WTC11 (cell line): ENCODE measurements around the gene CELF1. TPM values are rescaled to one million over a fixed set of nuclear protein-coding genes. Genes with fewer than 3 reads are reported as not detected.

Source experiments
- ATAC-seq: fragments of 200-7000 bp; cut with Tn5 transposase; 2 replicates; pipeline ENCODE4 v1.10.0; 2021; ENCODE audit warnings: mild to moderate bottlenecking, moderate library complexity
- CTCF ChIA-PET: fragments of 300-600 bp; sonication (Branson Sonifier 250); formaldehyde crosslinking; loops from one replicate; lab custom pipeline; 2021; ENCODE audit warnings: antibody characterized with exemption; lab: Charles Lee
- POLR2A ChIA-PET: fragments of 350-600 bp; sonication (Branson Sonifier 250); formaldehyde crosslinking; loops from one replicate; lab custom pipeline; 2021; ENCODE audit warnings: antibody characterized with exemption; lab: Charles Lee
- DNase-seq: peaks from one replicate; pipeline ENCODE4 v3.0.0; 2021; ENCODE audit warnings: low spot score
- H3K27ac Mint-ChIP-seq: 2 replicates; pipeline ENCODE4 v1.8.0; 2021; ENCODE audit warnings: mixed read lengths
- H3K27me3 Mint-ChIP-seq: 2 replicates; pipeline ENCODE4 v1.8.0; 2021; ENCODE audit warnings: low read depth, mild to moderate bottlenecking, moderate library complexity, mixed read lengths
- H3K36me3 Mint-ChIP-seq: 2 replicates; pipeline ENCODE4 v1.8.0; 2021; ENCODE audit warnings: mixed read lengths
- H3K4me1 Mint-ChIP-seq: 2 replicates; pipeline ENCODE4 v1.8.0; 2022; ENCODE audit warnings: mixed read lengths
- H3K4me3 Mint-ChIP-seq: 2 replicates; pipeline ENCODE4 v1.8.0; 2021; ENCODE audit warnings: mild to moderate bottlenecking, moderate library complexity, mixed read lengths
- H3K9me3 Mint-ChIP-seq: 2 replicates; pipeline ENCODE4 v1.8.0; 2021; ENCODE audit warnings: mixed read lengths
- ARID4B ChIP-seq: sonication (generic); formaldehyde crosslinking; IDR thresholded peaks from 2 replicates; pipeline ENCODE4 v1.8.0; 2023; ENCODE audit warnings: missing genetic modification reagents, mild to moderate bottlenecking, borderline replicate concordance
- ATF1 ChIP-seq: sonication (generic); formaldehyde crosslinking; IDR thresholded peaks from 2 replicates; pipeline ENCODE4 v1.8.1; 2023; ENCODE audit warnings: mild to moderate bottlenecking, moderate library complexity, missing genetic modification reagents
- CBFB ChIP-seq: sonication (generic); formaldehyde crosslinking; IDR thresholded peaks from 2 replicates; pipeline ENCODE4 v1.8.1; 2022; ENCODE audit warnings: mild to moderate bottlenecking, low read depth, missing genetic modification reagents
- CREB1 ChIP-seq: sonication (generic); formaldehyde crosslinking; IDR thresholded peaks from 2 replicates; pipeline ENCODE4 v1.8.0; 2023; ENCODE audit warnings: mild to moderate bottlenecking, missing genetic modification reagents
- GTF2I ChIP-seq: fragments of 250-450 bp; sonication (Bioruptor Pico); conservative IDR thresholded peaks from 2 replicates; pipeline ENCODE4 v1.4.0; 2021; ENCODE audit warnings: mild to moderate bottlenecking
- JUN ChIP-seq: sonication (generic); formaldehyde crosslinking; IDR thresholded peaks from 2 replicates; pipeline ENCODE4 v1.8.0; 2023; ENCODE audit warnings: mild to moderate bottlenecking, missing genetic modification reagents
- MYBL2 ChIP-seq: sonication (generic); formaldehyde crosslinking; IDR thresholded peaks from 2 replicates; pipeline ENCODE4 v1.8.1; 2023; ENCODE audit warnings: mild to moderate bottlenecking, moderate library complexity, missing genetic modification reagents
- NFE2L1 ChIP-seq: sonication (generic); formaldehyde crosslinking; IDR thresholded peaks from 2 replicates; pipeline ENCODE4 v1.8.1; 2023; ENCODE audit warnings: missing genetic modification reagents
- NFYB ChIP-seq: sonication (generic); formaldehyde crosslinking; conservative IDR thresholded peaks from 2 replicates; pipeline ENCODE4 v1.8.0; 2022; ENCODE audit warnings: low read depth, missing genetic modification reagents
- NR1H2 ChIP-seq: sonication (generic); formaldehyde crosslinking; IDR thresholded peaks from 2 replicates; pipeline ENCODE4 v1.9.0; 2021; ENCODE audit warnings: mild to moderate bottlenecking, moderate library complexity, missing genetic modification reagents
- NR2C2 ChIP-seq: sonication (generic); formaldehyde crosslinking; IDR thresholded peaks from 2 replicates; pipeline ENCODE4 v1.8.0; 2022; ENCODE audit warnings: mild to moderate bottlenecking, missing genetic modification reagents
- PRRX2 ChIP-seq: fragments of 250-450 bp; sonication (Bioruptor Pico); IDR thresholded peaks from 2 replicates; pipeline ENCODE4 v1.8.0; 2021; ENCODE audit warnings: mild to moderate bottlenecking
- ZBTB43 ChIP-seq: sonication (generic); formaldehyde crosslinking; IDR thresholded peaks from 2 replicates; pipeline ENCODE4 v1.8.1; 2023; ENCODE audit warnings: mild to moderate bottlenecking, missing genetic modification reagents
- ZNF532 ChIP-seq: fragments of 250-450 bp; sonication (Bioruptor Pico); IDR thresholded peaks from 2 replicates; pipeline ENCODE4 v1.9.0; 2021; ENCODE audit warnings: mild to moderate bottlenecking, borderline replicate concordance
- total RNA-seq: library from RNA; stranded (reverse); gene quantifications from 3 replicates; pipeline ENCODE4 v1.2.3, GENCODE V29; 2021
- TF ChIP-seq, protein P1 (sequence below): sonication (generic); formaldehyde crosslinking; IDR thresholded peaks from 2 replicates; pipeline ENCODE4 v1.8.1; 2023; ENCODE audit warnings: mild to moderate bottlenecking, missing genetic modification reagents, borderline replicate concordance
- TF ChIP-seq, protein P2 (sequence below): sonication (generic); formaldehyde crosslinking; IDR thresholded peaks from 2 replicates; pipeline ENCODE4 v1.8.0; 2022; ENCODE audit warnings: mild to moderate bottlenecking, missing genetic modification reagents
- TF ChIP-seq, protein P3 (sequence below): sonication (generic); formaldehyde crosslinking; IDR thresholded peaks from 2 replicates; pipeline ENCODE4 v1.8.1; 2022; ENCODE audit warnings: mild to moderate bottlenecking, moderate library complexity, missing genetic modification reagents
- TF ChIP-seq, protein P4 (sequence below): fragments of 200-600 bp; IDR thresholded peaks from 2 replicates; pipeline ENCODE4 v1.8.0; 2022; ENCODE audit warnings: antibody characterized with exemption
- TF ChIP-seq, protein P5 (sequence below): fragments of 250-450 bp; sonication (Bioruptor Pico); IDR thresholded peaks from 2 replicates; pipeline ENCODE4 v1.9.0; 2021; ENCODE audit warnings: moderate library complexity, mild to moderate bottlenecking, inconsistent platforms, borderline replicate concordance

CELF1 gene
- total RNA-seq, 1 experiment from 2014 or later: 177 TPM

DNA sequence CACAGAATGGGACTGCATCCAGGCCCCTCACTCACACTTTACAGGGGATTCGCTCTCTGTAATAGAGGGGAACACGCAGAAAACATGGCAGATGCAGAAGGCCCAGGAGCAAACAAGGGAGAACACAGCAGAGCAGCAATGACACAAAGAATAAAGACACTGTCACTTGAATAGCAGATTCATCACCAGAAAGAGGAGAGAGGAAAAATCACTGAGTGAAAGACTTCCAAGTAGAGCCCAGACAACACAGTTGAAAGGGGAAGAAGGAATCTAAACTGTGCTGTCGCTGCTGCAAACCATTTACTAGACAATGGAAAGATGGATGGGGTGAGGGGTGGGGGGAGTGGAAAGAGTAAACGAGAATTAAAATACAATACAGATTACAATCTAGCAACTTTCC is 75.2 kb downstream of the CELF1 start:
- TF ChIP-seq CBFB (CRISPR knock-in tag) (no peak), NR1H2 (CRISPR knock-in tag) (no peak), PRRX2 (no peak), NFYB (CRISPR knock-in tag) (no peak), ATF1 (CRISPR knock-in tag) (no peak), MYBL2 (no peak), JUN (CRISPR knock-in tag) (no peak), NFE2L1 (no peak), ZNF532 (CRISPR knock-in tag) (no peak), NR2C2 (no peak), GTF2I (CRISPR knock-in tag) (no peak), ZBTB43 (CRISPR knock-in tag) (no peak), CREB1 (CRISPR knock-in tag) (no peak), ARID4B (CRISPR knock-in tag) (no peak)
- TF ChIP-seq, protein P1, sequence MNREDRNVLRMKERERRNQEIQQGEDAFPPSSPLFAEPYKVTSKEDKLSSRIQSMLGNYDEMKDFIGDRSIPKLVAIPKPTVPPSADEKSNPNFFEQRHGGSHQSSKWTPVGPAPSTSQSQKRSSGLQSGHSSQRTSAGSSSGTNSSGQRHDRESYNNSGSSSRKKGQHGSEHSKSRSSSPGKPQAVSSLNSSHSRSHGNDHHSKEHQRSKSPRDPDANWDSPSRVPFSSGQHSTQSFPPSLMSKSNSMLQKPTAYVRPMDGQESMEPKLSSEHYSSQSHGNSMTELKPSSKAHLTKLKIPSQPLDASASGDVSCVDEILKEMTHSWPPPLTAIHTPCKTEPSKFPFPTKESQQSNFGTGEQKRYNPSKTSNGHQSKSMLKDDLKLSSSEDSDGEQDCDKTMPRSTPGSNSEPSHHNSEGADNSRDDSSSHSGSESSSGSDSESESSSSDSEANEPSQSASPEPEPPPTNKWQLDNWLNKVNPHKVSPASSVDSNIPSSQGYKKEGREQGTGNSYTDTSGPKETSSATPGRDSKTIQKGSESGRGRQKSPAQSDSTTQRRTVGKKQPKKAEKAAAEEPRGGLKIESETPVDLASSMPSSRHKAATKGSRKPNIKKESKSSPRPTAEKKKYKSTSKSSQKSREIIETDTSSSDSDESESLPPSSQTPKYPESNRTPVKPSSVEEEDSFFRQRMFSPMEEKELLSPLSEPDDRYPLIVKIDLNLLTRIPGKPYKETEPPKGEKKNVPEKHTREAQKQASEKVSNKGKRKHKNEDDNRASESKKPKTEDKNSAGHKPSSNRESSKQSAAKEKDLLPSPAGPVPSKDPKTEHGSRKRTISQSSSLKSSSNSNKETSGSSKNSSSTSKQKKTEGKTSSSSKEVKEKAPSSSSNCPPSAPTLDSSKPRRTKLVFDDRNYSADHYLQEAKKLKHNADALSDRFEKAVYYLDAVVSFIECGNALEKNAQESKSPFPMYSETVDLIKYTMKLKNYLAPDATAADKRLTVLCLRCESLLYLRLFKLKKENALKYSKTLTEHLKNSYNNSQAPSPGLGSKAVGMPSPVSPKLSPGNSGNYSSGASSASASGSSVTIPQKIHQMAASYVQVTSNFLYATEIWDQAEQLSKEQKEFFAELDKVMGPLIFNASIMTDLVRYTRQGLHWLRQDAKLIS (CRISPR knock-in tag): no peak
- TF ChIP-seq, protein P2, sequence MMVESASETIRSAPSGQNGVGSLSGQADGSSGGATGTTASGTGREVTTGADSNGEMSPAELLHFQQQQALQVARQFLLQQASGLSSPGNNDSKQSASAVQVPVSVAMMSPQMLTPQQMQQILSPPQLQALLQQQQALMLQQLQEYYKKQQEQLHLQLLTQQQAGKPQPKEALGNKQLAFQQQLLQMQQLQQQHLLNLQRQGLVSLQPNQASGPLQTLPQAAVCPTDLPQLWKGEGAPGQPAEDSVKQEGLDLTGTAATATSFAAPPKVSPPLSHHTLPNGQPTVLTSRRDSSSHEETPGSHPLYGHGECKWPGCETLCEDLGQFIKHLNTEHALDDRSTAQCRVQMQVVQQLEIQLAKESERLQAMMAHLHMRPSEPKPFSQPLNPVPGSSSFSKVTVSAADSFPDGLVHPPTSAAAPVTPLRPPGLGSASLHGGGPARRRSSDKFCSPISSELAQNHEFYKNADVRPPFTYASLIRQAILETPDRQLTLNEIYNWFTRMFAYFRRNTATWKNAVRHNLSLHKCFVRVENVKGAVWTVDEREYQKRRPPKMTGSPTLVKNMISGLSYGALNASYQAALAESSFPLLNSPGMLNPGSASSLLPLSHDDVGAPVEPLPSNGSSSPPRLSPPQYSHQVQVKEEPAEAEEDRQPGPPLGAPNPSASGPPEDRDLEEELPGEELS (CRISPR knock-in tag): no peak
- TF ChIP-seq, protein P3, sequence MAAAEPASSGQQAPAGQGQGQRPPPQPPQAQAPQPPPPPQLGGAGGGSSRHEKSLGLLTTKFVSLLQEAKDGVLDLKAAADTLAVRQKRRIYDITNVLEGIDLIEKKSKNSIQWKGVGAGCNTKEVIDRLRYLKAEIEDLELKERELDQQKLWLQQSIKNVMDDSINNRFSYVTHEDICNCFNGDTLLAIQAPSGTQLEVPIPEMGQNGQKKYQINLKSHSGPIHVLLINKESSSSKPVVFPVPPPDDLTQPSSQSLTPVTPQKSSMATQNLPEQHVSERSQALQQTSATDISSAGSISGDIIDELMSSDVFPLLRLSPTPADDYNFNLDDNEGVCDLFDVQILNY (CRISPR knock-in tag): no peak
- TF ChIP-seq, protein P4, sequence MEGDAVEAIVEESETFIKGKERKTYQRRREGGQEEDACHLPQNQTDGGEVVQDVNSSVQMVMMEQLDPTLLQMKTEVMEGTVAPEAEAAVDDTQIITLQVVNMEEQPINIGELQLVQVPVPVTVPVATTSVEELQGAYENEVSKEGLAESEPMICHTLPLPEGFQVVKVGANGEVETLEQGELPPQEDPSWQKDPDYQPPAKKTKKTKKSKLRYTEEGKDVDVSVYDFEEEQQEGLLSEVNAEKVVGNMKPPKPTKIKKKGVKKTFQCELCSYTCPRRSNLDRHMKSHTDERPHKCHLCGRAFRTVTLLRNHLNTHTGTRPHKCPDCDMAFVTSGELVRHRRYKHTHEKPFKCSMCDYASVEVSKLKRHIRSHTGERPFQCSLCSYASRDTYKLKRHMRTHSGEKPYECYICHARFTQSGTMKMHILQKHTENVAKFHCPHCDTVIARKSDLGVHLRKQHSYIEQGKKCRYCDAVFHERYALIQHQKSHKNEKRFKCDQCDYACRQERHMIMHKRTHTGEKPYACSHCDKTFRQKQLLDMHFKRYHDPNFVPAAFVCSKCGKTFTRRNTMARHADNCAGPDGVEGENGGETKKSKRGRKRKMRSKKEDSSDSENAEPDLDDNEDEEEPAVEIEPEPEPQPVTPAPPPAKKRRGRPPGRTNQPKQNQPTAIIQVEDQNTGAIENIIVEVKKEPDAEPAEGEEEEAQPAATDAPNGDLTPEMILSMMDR: no peak
- TF ChIP-seq, protein P5, sequence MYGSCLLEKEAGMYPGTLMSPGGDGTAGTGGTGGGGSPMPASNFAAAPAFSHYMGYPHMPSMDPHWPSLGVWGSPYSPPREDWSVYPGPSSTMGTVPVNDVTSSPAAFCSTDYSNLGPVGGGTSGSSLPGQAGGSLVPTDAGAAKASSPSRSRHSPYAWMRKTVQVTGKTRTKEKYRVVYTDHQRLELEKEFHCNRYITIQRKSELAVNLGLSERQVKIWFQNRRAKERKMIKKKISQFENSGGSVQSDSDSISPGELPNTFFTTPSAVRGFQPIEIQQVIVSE (CRISPR knock-in tag): no peak
- Mint-ChIP-seq H3K27ac (no peak overlapping the region), H3K9me3 (no peaks in the 10 kb centered on the region), H3K4me3 (no peak overlapping the region), H3K27me3 (no peaks in the 10 kb centered on the region), H3K4me1 (no peaks in the 10 kb centered on the region), H3K36me3 (peaks cover 88% of the 10 kb centered on the region)
- POLR2A ChIA-PET: no interaction called here
- no peak for DNase-seq
- CTCF ChIA-PET: no interaction called here
- ATAC-seq: no peak
